ENCODE measurements around the gene PTPRR. TPM values are rescaled to one million over a fixed set of nuclear protein-coding genes. Genes with fewer than 3 reads are reported as not detected.

PTPRR gene
- total and polyA plus RNA-seq, 9 donors = 1.1 to 3.3 (median 2.3) TPM

GRCh38 chr12:70842942-70843341 is 77.6 kb downstream of the PTPRR start:
- Histone ChIP-seq H3K9me3 (replicated peaks; ENCODE audit: control insufficient read depth, low read depth, low read length) (no peaks in the 10 kb centered on the region), H3K36me3 (ENCODE audit: control insufficient read depth, insufficient read depth, low read length) (no peaks in the 10 kb centered on the region), H3K27ac (ENCODE audit: low read length) (no peak overlapping the region), H3K4me3 (ENCODE audit: low read length) (no peak overlapping the region), H3K27me3 (ENCODE audit: control insufficient read depth, insufficient read depth, low read length) (no peaks in the 10 kb centered on the region), H3K4me1 (ENCODE audit: control insufficient read depth, insufficient read depth, low read length) (no peaks in the 10 kb centered on the region)
- no peak for DNase-seq
- no CpG with 5 or more reads among the region's 1 CpG for whole genome bisulfite sequencing (ENCODE audit: insufficient coverage)

DNA sequence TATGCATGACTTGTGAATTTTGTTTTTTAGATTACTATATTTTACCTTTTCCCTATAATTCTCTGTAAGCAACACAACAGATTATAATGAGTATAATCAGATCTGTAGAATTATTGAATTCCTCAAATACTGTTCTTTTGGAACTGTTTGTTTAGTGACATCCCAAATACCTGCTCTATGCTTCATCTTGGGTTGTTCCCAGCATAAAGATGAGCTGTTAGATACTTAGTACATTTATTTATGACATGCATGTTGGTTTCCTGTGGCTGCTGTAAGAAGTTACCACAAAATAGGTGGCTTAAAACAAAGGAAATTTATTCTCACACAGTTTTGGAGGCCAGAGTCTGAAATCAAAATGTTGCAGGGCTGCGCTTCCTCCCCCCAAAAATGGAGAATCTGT is 78.4 kb downstream of the PTPRR start:
- 100% methylated on average over 1 of the region's 1 CpG for WGBS (ENCODE audit: insufficient coverage)
- no peak overlapping the region for H3K4me3 ChIP-seq (ENCODE audit: low read length)
- no peaks in the 10 kb centered on the region for H3K4me1 ChIP-seq (ENCODE audit: control insufficient read depth, insufficient read depth, low read length)
- H3K27ac ChIP-seq (ENCODE audit: low read length) = no peak overlapping the region
- no peaks in the 10 kb centered on the region for H3K9me3 ChIP-seq (replicated peaks; ENCODE audit: control insufficient read depth, low read depth, low read length)
- no peak for DNase-seq
- no peaks in the 10 kb centered on the region for H3K27me3 ChIP-seq (ENCODE audit: control insufficient read depth, insufficient read depth, low read length)
- no peaks in the 10 kb centered on the region for H3K36me3 ChIP-seq (ENCODE audit: control insufficient read depth, insufficient read depth, low read length)

- no peak for DNase-seq
- no peaks in the 10 kb centered on the region for H3K4me1 ChIP-seq (ENCODE audit: control insufficient read depth, insufficient read depth, low read length)
- H3K36me3 ChIP-seq (ENCODE audit: control insufficient read depth, insufficient read depth, low read length) = no peaks in the 10 kb centered on the region
- no peaks in the 10 kb centered on the region for H3K9me3 ChIP-seq (replicated peaks; ENCODE audit: control insufficient read depth, low read depth, low read length)
- no peak overlapping the region for H3K4me3 ChIP-seq (ENCODE audit: low read length)
- no peak overlapping the region for H3K27ac ChIP-seq (ENCODE audit: low read length)
- WGBS (ENCODE audit: insufficient coverage) = no CpG with 5 or more reads among the region's 4 CpGs
- H3K27me3 ChIP-seq (ENCODE audit: control insufficient read depth, insufficient read depth, low read length) = no peaks in the 10 kb centered on the region
Measured at GRCh38 chr12:70840656-70841350, 79.7 kb downstream of the PTPRR start.

GRCh38 chr12:70839544-70839943 is 81.0 kb downstream of the PTPRR start:
- WGBS (ENCODE audit: insufficient coverage) = no CpG with 5 or more reads among the region's 3 CpGs
- no peak for DNase-seq
- Histone ChIP-seq H3K4me1 (ENCODE audit: control insufficient read depth, insufficient read depth, low read length) (no peaks in the 10 kb centered on the region), H3K9me3 (replicated peaks; ENCODE audit: control insufficient read depth, low read depth, low read length) (no peaks in the 10 kb centered on the region), H3K27ac (ENCODE audit: low read length) (no peak overlapping the region), H3K4me3 (ENCODE audit: low read length) (no peak overlapping the region), H3K36me3 (ENCODE audit: control insufficient read depth, insufficient read depth, low read length) (no peaks in the 10 kb centered on the region), H3K27me3 (ENCODE audit: control insufficient read depth, insufficient read depth, low read length) (no peaks in the 10 kb centered on the region)

- DNase-seq = no peak
- Histone ChIP-seq H3K36me3 (ENCODE audit: control insufficient read depth, insufficient read depth, low read length) (no peaks in the 10 kb centered on the region), H3K4me1 (ENCODE audit: control insufficient read depth, insufficient read depth, low read length) (no peaks in the 10 kb centered on the region), H3K27ac (ENCODE audit: low read length) (no peak overlapping the region), H3K9me3 (replicated peaks; ENCODE audit: control insufficient read depth, low read depth, low read length) (no peaks in the 10 kb centered on the region), H3K27me3 (ENCODE audit: control insufficient read depth, insufficient read depth, low read length) (no peaks in the 10 kb centered on the region), H3K4me3 (ENCODE audit: low read length) (no peak overlapping the region)
- WGBS (ENCODE audit: insufficient coverage) = no CpG with 5 or more reads among the region's 2 CpGs
Measured at GRCh38 chr12:70838127-70838526, 82.4 kb downstream of the PTPRR start.

- Histone ChIP-seq H3K27me3 (ENCODE audit: control insufficient read depth, insufficient read depth, low read length) (no peaks in the 10 kb centered on the region), H3K27ac (ENCODE audit: low read length) (no peak overlapping the region), H3K36me3 (ENCODE audit: control insufficient read depth, insufficient read depth, low read length) (no peaks in the 10 kb centered on the region), H3K4me3 (ENCODE audit: low read length) (no peak overlapping the region), H3K9me3 (replicated peaks; ENCODE audit: control insufficient read depth, low read depth, low read length) (no peaks in the 10 kb centered on the region), H3K4me1 (ENCODE audit: control insufficient read depth, insufficient read depth, low read length) (no peaks in the 10 kb centered on the region)
- DNase-seq = no peak
Measured at GRCh38 chr12:70837026-70837425, 83.5 kb downstream of the PTPRR start.

GRCh38 chr12:70835948-70836347 is 84.6 kb downstream of the PTPRR start:
- Histone ChIP-seq H3K27me3 (ENCODE audit: control insufficient read depth, insufficient read depth, low read length) (no peaks in the 10 kb centered on the region), H3K9me3 (replicated peaks; ENCODE audit: control insufficient read depth, low read depth, low read length) (no peaks in the 10 kb centered on the region), H3K4me1 (ENCODE audit: control insufficient read depth, insufficient read depth, low read length) (no peaks in the 10 kb centered on the region), H3K36me3 (ENCODE audit: control insufficient read depth, insufficient read depth, low read length) (no peaks in the 10 kb centered on the region), H3K27ac (ENCODE audit: low read length) (no peak overlapping the region), H3K4me3 (ENCODE audit: low read length) (no peak overlapping the region)
- no peak for DNase-seq
- no CpG with 5 or more reads among the region's 2 CpGs for WGBS (ENCODE audit: insufficient coverage)

GRCh38 chr12:70831543-70831942 is 89.0 kb downstream of the PTPRR start:
- Histone ChIP-seq H3K4me1 (ENCODE audit: control insufficient read depth, insufficient read depth, low read length) (no peaks in the 10 kb centered on the region), H3K27ac (ENCODE audit: low read length) (no peak overlapping the region), H3K36me3 (ENCODE audit: control insufficient read depth, insufficient read depth, low read length) (no peaks in the 10 kb centered on the region), H3K4me3 (ENCODE audit: low read length) (no peak overlapping the region), H3K9me3 (replicated peaks; ENCODE audit: control insufficient read depth, low read depth, low read length) (no peaks in the 10 kb centered on the region), H3K27me3 (ENCODE audit: control insufficient read depth, insufficient read depth, low read length) (no peaks in the 10 kb centered on the region)
- no peak for DNase-seq
- WGBS (ENCODE audit: insufficient coverage) = 67% methylated on average over 1 of the region's 2 CpGs

- no CpG with 5 or more reads among the region's 4 CpGs for WGBS (ENCODE audit: insufficient coverage)
- Histone ChIP-seq H3K27me3 (ENCODE audit: control insufficient read depth, insufficient read depth, low read length) (no peaks in the 10 kb centered on the region), H3K36me3 (ENCODE audit: control insufficient read depth, insufficient read depth, low read length) (no peaks in the 10 kb centered on the region), H3K9me3 (replicated peaks; ENCODE audit: control insufficient read depth, low read depth, low read length) (no peaks in the 10 kb centered on the region), H3K27ac (ENCODE audit: low read length) (no peak overlapping the region), H3K4me3 (ENCODE audit: low read length) (no peak overlapping the region), H3K4me1 (ENCODE audit: control insufficient read depth, insufficient read depth, low read length) (no peaks in the 10 kb centered on the region)
- no peak for DNase-seq
Measured at GRCh38 chr12:70830221-70831061, 90.1 kb downstream of the PTPRR start.

DNA sequence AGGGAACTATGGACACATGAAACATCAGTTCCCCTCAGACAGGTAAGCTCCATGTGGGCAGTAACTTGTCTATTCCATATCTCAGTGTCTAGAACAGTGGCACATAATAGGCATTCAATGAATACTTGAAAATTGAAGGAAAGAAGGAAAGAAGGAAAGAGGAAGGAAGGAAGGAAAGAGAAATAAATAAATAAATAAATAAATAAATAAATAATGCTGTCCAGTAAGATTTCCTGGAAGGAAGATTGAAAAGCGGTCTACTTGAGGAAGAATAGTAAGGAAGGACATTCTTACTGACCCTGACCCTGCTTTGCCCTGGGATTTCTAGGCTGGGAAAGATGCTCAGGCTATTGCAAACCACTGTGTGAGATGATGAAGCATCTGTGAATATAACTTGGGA is 91.5 kb downstream of the PTPRR start:
- no peaks in the 10 kb centered on the region for H3K9me3 ChIP-seq (replicated peaks; ENCODE audit: control insufficient read depth, low read depth, low read length)
- no peaks in the 10 kb centered on the region for H3K27me3 ChIP-seq (ENCODE audit: control insufficient read depth, insufficient read depth, low read length)
- no peak for DNase-seq
- no peak overlapping the region for H3K4me3 ChIP-seq (ENCODE audit: low read length)
- H3K36me3 ChIP-seq (ENCODE audit: control insufficient read depth, insufficient read depth, low read length) = no peaks in the 10 kb centered on the region
- H3K27ac ChIP-seq (ENCODE audit: low read length) = no peak overlapping the region
- no peaks in the 10 kb centered on the region for H3K4me1 ChIP-seq (ENCODE audit: control insufficient read depth, insufficient read depth, low read length)
- WGBS (ENCODE audit: insufficient coverage) = no CpG with 5 or more reads among the region's 1 CpG
